GM21737 (cell line): Measurements from ENCODE around the gene PPARG.
"Not testable (repeated sequence)": the region's sequence is repeated elsewhere in the genome, so short reads cannot be mapped to it uniquely, and the experiment has no call there.

Experiments used
- ATAC-seq: cut with Tn5 transposase; IDR thresholded peaks from one replicate; pipeline ENCODE4 v1.9.1; 2021; ENCODE audit warnings: mild to moderate bottlenecking, moderate library complexity; ENCODE audit not compliant: unreplicated experiment

The PPARG gene

GRCh38 chr3:12278566-12278965, 10.3 kb upstream of the PPARG start:
- no peak for ATAC-seq

- no peak for ATAC-seq
Measured at GRCh38 chr3:12279591-12280326, 9.1 kb upstream of the PPARG start.

- ATAC-seq = no peak
Measured at GRCh38 chr3:12280357-12280806, 8.5 kb upstream of the PPARG start.

- no peak for ATAC-seq
Measured at GRCh38 chr3:12284591-12284990, 4.3 kb upstream of the PPARG start.

- ATAC-seq = no peak
Measured at GRCh38 chr3:12285003-12285555, 3.8 kb upstream of the PPARG start.

GRCh38 chr3:12285779-12286178, 3.1 kb upstream of the PPARG start:
- ATAC-seq = not testable (repeated sequence)

- no peak for ATAC-seq
Measured at GRCh38 chr3:12286504-12286903, 2.4 kb upstream of the PPARG start.

- no peak for ATAC-seq
Measured at GRCh38 chr3:12286927-12287726, 1.7 kb upstream of the PPARG start.

GRCh38 chr3:12287727-12288181, 1.1 kb upstream of the PPARG start:
- ATAC-seq = no peak

- ATAC-seq = no peak
Measured at GRCh38 chr3:12289524-12289923, 654 bp downstream of the PPARG start.

GRCh38 chr3:12292770-12293169, 3.9 kb downstream of the PPARG start:
- ATAC-seq = no peak

- ATAC-seq = no peak
Measured at GRCh38 chr3:12294885-12295580, 6.2 kb downstream of the PPARG start.

GRCh38 chr3:12296511-12296910, 7.6 kb downstream of the PPARG start:
- no peak for ATAC-seq

GRCh38 chr3:12299026-12299425, 10.2 kb downstream of the PPARG start:
- ATAC-seq = no peak

- ATAC-seq = no peak
Measured at GRCh38 chr3:12300137-12300536, 11.3 kb downstream of the PPARG start.

- ATAC-seq = no peak
Measured at GRCh38 chr3:12301031-12301430, 12.2 kb downstream of the PPARG start.

- no peak for ATAC-seq
Measured at GRCh38 chr3:12301513-12301912, 12.6 kb downstream of the PPARG start.

- ATAC-seq = no peak
Measured at GRCh38 chr3:12302564-12302963, 13.7 kb downstream of the PPARG start.

- ATAC-seq = no peak
Measured at GRCh38 chr3:12303534-12303933, 14.7 kb downstream of the PPARG start.

GRCh38 chr3:12303993-12304392, 15.1 kb downstream of the PPARG start:
- no peak for ATAC-seq

GRCh38 chr3:12307136-12307535, 18.3 kb downstream of the PPARG start:
- ATAC-seq = no peak
